Measurements from ENCODE around the gene TEDDM1. TPM values are rescaled to one million over a fixed set of nuclear protein-coding genes. Genes with fewer than 3 reads are reported as not detected.
A peak's percentile ranks its signal among the peaks of the same experiment; 100 is the strongest.

TEDDM1 gene
- total and polyA plus RNA-seq, 2 of the 13 experiments (the other 11 are each of a cell fraction or from before 2014, with no cell fraction given) = not detected

DNA sequence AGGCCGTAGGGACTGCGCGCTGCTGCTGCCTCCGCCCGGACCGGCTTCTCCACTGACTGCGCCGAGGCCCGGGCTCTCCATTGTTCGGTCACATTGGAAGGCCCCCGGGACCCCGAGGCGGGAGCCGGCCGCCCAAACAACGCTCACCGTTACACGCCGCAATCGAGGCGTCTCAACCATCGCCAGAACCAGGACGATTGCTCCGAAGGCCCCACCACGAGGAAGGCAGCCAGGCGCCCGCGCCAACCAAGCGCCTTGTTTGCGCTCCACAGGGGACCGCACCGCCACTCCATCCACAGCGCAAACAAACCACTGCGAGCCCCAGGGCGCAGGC is 9.5 kb downstream of the TEDDM1 start:
- FAIRE-seq = no peak
- H3K79me2 ChIP-seq (ENCODE audit: insufficient read depth, low read length) = peaks cover 59% of the 10 kb centered on the region
- peaks cover 47% of the 10 kb centered on the region for H4K20me1 ChIP-seq (ENCODE audit: insufficient read depth, low read length)
- 0% methylated on average over 4 of the region's 35 CpGs for WGBS (ENCODE audit: low lambda C conversion rate)
- intact Hi-C loops (cut with micrococcal nuclease; ENCODE audit: unreplicated experiment) (loop anchor here (1.0 kb wide), 1 partner anchor 102 kb away; no protein-coding TSS in a partner anchor), in situ Hi-C loops (cut with HindIII; ENCODE audit: extremely low pct_ligation_motif_present, low pct_unique_long_range_greater_than_20kb) (loop anchor here (5.0 kb wide), 1 partner anchor 89 kb away; no protein-coding TSS in a partner anchor)
- ATAC-seq = peak; percentile 5
- H3K9ac ChIP-seq (ENCODE audit: insufficient read depth, low read depth, low read length) = peak overlapping the region; percentile 97
- peaks cover 18 to 28% of the 10 kb centered on the region in 2 experiments for H3K36me3 ChIP-seq (replicated peaks in 1 of 2; ENCODE audit: control insufficient read depth in 1 of 2, insufficient read depth in 2 of 2, low read length in 2 of 2)
- DNase-seq (ENCODE audit: low spot score) = no peak
- CTCF ChIA-PET (ENCODE audit: low intra/inter-chr PET ratio, low total read pairs) = interaction anchor here (2.0 kb wide), 1 partner anchor 307 kb away, joined by 4 read pairs; no protein-coding TSS in a partner anchor
- H2AFZ ChIP-seq (ENCODE audit: low read length) = no peak overlapping the region
- H3K4me2 ChIP-seq (ENCODE audit: low read depth, low read length) = peak overlapping the region; percentile 89
- H3K4me1 ChIP-seq (ENCODE audit: insufficient read depth, low read length) = peaks cover 56% of the 10 kb centered on the region
- BruUV-seq (replicated peaks) = no TSS peak
- peak overlapping the region; percentile 94 to 98 (median 97) for H3K4me3 ChIP-seq (replicated peaks in 1 of 3; ENCODE audit: insufficient read depth in 1 of 3, low read depth in 2 of 3, low read length in 3 of 3)
- POLR2A ChIA-PET = interaction anchor here (1.1 to 4.5 kb wide), 5 partner anchors 10 to 310 kb away, joined by 7 to 45 read pairs (median 12); no protein-coding TSS in a partner anchor
- H3K27ac ChIP-seq (ENCODE audit: extremely low read length, insufficient read depth, low read length) = peak overlapping the region; percentile 94
- no peaks in the 10 kb centered on the region for H3K9me3 ChIP-seq (ENCODE audit: low read length)
- no peaks in the 10 kb centered on the region; a peak in 1 of 5 replicates for H3K27me3 ChIP-seq (ENCODE audit: control insufficient read depth in 1 of 2, insufficient read depth in 2 of 2, low read length in 2 of 2)
- no peak for TF ChIP-seq FOXA1 (IDR thresholded peaks at IDR 0.05)
- TF ChIP-seq FOXA1 (CRISPR knock-in tag; IDR thresholded peaks at IDR 0.05) = peak; percentile 49
- TF ChIP-seq CTCF (CRISPR knock-in tag; IDR thresholded peaks at IDR 0.05) = 0 out of 2 replicates have a peak, but pooled peaks have one; percentile 1
- TF ChIP-seq ETV5 (CRISPR knock-in tag; IDR thresholded peaks at IDR 0.05; ENCODE audit: borderline replicate concordance) = no peak; the same call in 1 of the 2 replicates
- TF ChIP-seq ZNF503 (CRISPR knock-in tag; IDR thresholded peaks at IDR 0.05) = 0 out of 2 replicates have a peak, but pooled peaks have one; percentile 5
- TF ChIP-seq SAFB2 (CRISPR knock-in tag; IDR thresholded peaks at IDR 0.05; ENCODE audit: borderline replicate concordance, low read depth) = 0 out of 2 replicates have a peak, but pooled peaks have one; percentile 10
- TF ChIP-seq RFX3 (CRISPR knock-in tag; IDR thresholded peaks at IDR 0.05) = no peak
- TF ChIP-seq, protein P1, sequence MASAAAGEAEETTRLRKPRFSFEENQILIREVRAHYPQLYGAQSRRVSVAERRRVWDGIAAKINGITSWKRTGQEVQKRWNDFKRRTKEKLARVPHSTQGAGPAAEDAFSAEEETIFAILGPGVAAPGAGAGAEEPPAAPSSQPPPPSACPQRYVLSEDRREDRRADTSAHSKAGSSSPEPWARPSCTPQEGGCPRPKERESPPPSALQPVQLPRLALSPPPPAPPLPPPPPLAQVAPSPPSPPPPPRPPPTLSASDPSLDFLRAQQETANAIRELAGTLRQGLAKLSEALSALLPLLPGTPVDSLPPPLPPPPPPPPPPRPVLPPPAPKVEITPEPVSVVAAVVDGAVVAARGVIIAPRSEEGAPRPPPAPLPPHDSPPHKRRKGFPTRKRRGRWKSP (CRISPR knock-in tag; IDR thresholded peaks at IDR 0.05) = peak; percentile 80; the same call in 1 of the 2 replicates
- 0 out of 2 replicates have a peak, but pooled peaks have one; percentile 26 for TF ChIP-seq ZNF317 (CRISPR knock-in tag; IDR thresholded peaks at IDR 0.05)
- TF ChIP-seq, protein P2, sequence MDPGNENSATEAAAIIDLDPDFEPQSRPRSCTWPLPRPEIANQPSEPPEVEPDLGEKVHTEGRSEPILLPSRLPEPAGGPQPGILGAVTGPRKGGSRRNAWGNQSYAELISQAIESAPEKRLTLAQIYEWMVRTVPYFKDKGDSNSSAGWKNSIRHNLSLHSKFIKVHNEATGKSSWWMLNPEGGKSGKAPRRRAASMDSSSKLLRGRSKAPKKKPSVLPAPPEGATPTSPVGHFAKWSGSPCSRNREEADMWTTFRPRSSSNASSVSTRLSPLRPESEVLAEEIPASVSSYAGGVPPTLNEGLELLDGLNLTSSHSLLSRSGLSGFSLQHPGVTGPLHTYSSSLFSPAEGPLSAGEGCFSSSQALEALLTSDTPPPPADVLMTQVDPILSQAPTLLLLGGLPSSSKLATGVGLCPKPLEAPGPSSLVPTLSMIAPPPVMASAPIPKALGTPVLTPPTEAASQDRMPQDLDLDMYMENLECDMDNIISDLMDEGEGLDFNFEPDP (CRISPR knock-in tag; conservative IDR thresholded peaks at IDR 0.05) = peak; percentile 98
- TF ChIP-seq, protein P3, sequence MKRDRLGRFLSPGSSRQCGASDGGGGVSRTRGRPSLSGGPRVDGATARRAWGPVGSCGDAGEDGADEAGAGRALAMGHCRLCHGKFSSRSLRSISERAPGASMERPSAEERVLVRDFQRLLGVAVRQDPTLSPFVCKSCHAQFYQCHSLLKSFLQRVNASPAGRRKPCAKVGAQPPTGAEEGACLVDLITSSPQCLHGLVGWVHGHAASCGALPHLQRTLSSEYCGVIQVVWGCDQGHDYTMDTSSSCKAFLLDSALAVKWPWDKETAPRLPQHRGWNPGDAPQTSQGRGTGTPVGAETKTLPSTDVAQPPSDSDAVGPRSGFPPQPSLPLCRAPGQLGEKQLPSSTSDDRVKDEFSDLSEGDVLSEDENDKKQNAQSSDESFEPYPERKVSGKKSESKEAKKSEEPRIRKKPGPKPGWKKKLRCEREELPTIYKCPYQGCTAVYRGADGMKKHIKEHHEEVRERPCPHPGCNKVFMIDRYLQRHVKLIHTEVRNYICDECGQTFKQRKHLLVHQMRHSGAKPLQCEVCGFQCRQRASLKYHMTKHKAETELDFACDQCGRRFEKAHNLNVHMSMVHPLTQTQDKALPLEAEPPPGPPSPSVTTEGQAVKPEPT (CRISPR knock-in tag; IDR thresholded peaks at IDR 0.05; ENCODE audit: low read depth) = no peak
- TF ChIP-seq USF2 (IDR thresholded peaks at IDR 0.05; ENCODE audit: low read depth, low read length) = no peak
- TF ChIP-seq USF2 (CRISPR knock-in tag; IDR thresholded peaks at IDR 0.05; ENCODE audit: borderline replicate concordance) = 0 out of 2 replicates have a peak, but pooled peaks have one; percentile 7
